ENCODE results near the gene MCTP2.

- TF ChIP-seq CTCF (IDR thresholded peaks at IDR 0.05) (no peak), POLR2A (IDR thresholded peaks at IDR 0.05) (no peak), EP300 (IDR thresholded peaks at IDR 0.05) (no peak)
These were observed 90.8 kb downstream of the MCTP2 start for GRCh38 chr15:94322141-94322540.
